Gastrocnemius medialis (tissue), 4 donors: ENCODE measurements around the gene SRGAP3.

Source experiments
- POLR2A ChIP-seq, 2 donors: fragments of 450-650 bp; IDR thresholded peaks; one replicate each; pipeline ENCODE4 v1.6.1; 2017; ENCODE audit warnings: antibody characterized with exemption in 2 of 2, mild to moderate bottlenecking in 2 of 2, moderate library complexity in 2 of 2
- TF ChIP-seq, protein P1 (sequence below), 5 experiments: fragments of 450-650 bp in 3 of 5; fragments of 200-600 bp in 2 of 5; sonication (generic) in 2 of 5; IDR thresholded peaks in 4 of 5; conservative IDR thresholded peaks in 1 of 5; 1 replicate in 4 of 5; 2 replicates in 1 of 5; pipeline ENCODE4 v1.5.1; 2016 to 2019; ENCODE audit warnings: antibody characterized with exemption in 5 of 5, mild to moderate bottlenecking in 3 of 5, moderate library complexity in 3 of 5

DNA sequence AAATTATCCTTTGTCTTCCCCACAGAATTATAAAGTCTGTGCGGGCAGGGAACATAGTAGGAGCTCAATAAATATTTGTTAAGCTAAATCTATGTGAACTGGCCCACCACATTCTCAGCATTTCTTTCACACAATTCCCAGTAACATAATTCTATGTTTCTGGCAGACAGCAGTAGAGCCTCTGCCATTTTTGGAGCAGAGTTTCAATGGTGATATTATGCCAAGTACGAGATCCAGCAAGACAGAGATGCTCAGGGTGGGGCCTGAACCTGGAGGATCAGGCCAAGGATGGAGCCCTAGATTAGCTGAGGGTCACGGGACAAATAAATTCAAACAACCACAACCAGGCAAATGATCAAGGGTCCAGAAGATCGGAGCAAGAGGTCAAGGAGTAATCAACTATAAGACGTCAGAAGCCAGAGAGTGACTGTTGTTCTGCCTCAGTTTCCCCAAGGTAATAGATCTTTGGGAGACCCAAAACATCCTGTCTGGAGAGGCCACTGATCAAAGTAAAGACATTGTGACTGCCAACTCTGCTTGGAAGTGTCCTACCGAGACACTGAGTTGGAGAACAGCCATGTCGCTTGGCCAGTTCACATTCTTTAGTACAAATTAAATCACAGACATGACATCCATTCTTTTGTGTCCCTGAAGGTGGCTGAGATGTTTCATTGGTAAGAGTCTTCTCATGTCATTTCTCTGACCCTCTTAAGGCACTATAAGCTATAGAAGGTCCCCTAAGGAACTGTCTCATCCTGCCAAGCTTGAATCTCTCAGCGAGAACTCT lies 15.4 kb downstream of the SRGAP3 start:
- TF ChIP-seq, protein P1, sequence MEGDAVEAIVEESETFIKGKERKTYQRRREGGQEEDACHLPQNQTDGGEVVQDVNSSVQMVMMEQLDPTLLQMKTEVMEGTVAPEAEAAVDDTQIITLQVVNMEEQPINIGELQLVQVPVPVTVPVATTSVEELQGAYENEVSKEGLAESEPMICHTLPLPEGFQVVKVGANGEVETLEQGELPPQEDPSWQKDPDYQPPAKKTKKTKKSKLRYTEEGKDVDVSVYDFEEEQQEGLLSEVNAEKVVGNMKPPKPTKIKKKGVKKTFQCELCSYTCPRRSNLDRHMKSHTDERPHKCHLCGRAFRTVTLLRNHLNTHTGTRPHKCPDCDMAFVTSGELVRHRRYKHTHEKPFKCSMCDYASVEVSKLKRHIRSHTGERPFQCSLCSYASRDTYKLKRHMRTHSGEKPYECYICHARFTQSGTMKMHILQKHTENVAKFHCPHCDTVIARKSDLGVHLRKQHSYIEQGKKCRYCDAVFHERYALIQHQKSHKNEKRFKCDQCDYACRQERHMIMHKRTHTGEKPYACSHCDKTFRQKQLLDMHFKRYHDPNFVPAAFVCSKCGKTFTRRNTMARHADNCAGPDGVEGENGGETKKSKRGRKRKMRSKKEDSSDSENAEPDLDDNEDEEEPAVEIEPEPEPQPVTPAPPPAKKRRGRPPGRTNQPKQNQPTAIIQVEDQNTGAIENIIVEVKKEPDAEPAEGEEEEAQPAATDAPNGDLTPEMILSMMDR (IDR thresholded peaks at IDR 0.05 in 4 of 5, conservative IDR thresholded peaks at IDR 0.05 in 1 of 5) = no peak
- no peak for TF ChIP-seq POLR2A (IDR thresholded peaks at IDR 0.05)
